NOMO-1 (cell line): ENCODE results near the gene ZC3HAV1.
"Not testable (repeated sequence)": the region's sequence is repeated elsewhere in the genome, so short reads cannot be mapped to it uniquely, and the experiment has no call there.

Experiments used
- DNase-seq, 2 experiments: peaks; one replicate each; lab custom pipeline; 2025; ENCODE audit not compliant: unreplicated experiment in 2 of 2; lab: John Stamatoyannopoulos, UW

ZC3HAV1 gene

GRCh38 chr7:139109188-139109982, at the start of gene ZC3HAV1:
Gene ZC3HAV1, minus strand, starts transcription at chr7:139109720. Its CDS starts 389 bp downstream, at chr7:139109331.
- peak; percentile 76 to 78 for DNase-seq

GRCh38 chr7:139153832-139154231, 44.3 kb upstream of the ZC3HAV1 start:
- DNase-seq = no peak

GRCh38 chr7:139152149-139152548, 42.6 kb upstream of the ZC3HAV1 start:
- no peak for DNase-seq

- DNase-seq = no peak
These were observed 29.6 kb upstream of the ZC3HAV1 start for GRCh38 chr7:139139150-139139549.

- peak; percentile 64 to 74 for DNase-seq
These were observed 24.0 kb upstream of the ZC3HAV1 start for GRCh38 chr7:139133335-139134139.

GRCh38 chr7:139132887-139133286, 23.4 kb upstream of the ZC3HAV1 start:
- DNase-seq = no peak

- peak; percentile 23 to 90 for DNase-seq
These were observed 22.1 kb upstream of the ZC3HAV1 start for GRCh38 chr7:139131601-139132041.

- DNase-seq = not testable (repeated sequence)
These were observed 20.3 kb upstream of the ZC3HAV1 start for GRCh38 chr7:139129814-139130213.

GRCh38 chr7:139127648-139128047, 18.1 kb upstream of the ZC3HAV1 start:
- DNase-seq = peak in 1 of 2 experiments; percentile 10

GRCh38 chr7:139125657-139126056, 16.1 kb upstream of the ZC3HAV1 start:
- DNase-seq = no peak

GRCh38 chr7:139124995-139125394, 15.5 kb upstream of the ZC3HAV1 start:
- DNase-seq = not testable (repeated sequence)

- DNase-seq = no peak
These were observed 14.8 kb upstream of the ZC3HAV1 start for GRCh38 chr7:139124084-139124914.

- DNase-seq = no peak
These were observed 9.9 kb upstream of the ZC3HAV1 start for GRCh38 chr7:139119486-139119849.

GRCh38 chr7:139118805-139119485, 9.4 kb upstream of the ZC3HAV1 start:
- DNase-seq = peak; percentile 44 to 63

GRCh38 chr7:139118234-139118804, 8.8 kb upstream of the ZC3HAV1 start:
- DNase-seq = peak in 1 of 2 experiments; percentile 37

GRCh38 chr7:139117599-139118233, 8.2 kb upstream of the ZC3HAV1 start:
- DNase-seq = no peak

GRCh38 chr7:139116999-139117398, 7.5 kb upstream of the ZC3HAV1 start:
- no peak for DNase-seq

GRCh38 chr7:139115104-139115503, 5.6 kb upstream of the ZC3HAV1 start:
- DNase-seq = no peak

GRCh38 chr7:139114585-139114984, 5.1 kb upstream of the ZC3HAV1 start:
- no peak for DNase-seq
